H54 (cell line): Measurements from ENCODE around the gene KDM5A.

Experiments
- DNase-seq: peaks from one replicate; pipeline ENCODE4 v3.0.0; 2011; ENCODE audit warnings: low spot score, mixed read lengths; ENCODE audit not compliant: insufficient read length
- FAIRE-seq: peaks from 3 replicates; lab custom pipeline; 2011; peaks lifted over from hg19 to GRCh38; lab: Jason Lieb, UNC
- POLR2A ChIP-seq: IDR thresholded peaks from 2 replicates; pipeline ENCODE4 v1.6.1; 2011; ENCODE audit warnings: low read depth, mild to moderate bottlenecking, low read length

KDM5A gene

GRCh38 chr12:234019-234418 is 155.1 kb downstream of the KDM5A start:
- no peak for TF ChIP-seq POLR2A
- no peak for FAIRE-seq
- DNase-seq = no peak

DNA sequence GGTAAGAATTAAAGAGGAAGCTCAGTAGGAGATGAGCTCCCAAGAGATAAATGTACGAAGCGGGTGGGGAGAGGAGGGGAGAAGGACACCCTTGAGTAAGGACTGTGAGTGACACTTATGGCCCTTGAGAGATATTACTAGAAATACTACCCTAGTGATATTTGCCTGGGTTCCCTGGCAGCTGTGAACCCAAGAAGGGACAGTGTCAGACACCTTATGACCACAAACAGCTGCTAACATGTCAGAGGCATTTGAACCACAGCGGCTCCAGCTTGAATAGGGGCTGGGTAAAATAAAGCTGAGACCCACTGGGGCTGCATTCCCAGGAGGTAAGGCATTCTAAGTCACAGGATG is 155.5 kb downstream of the KDM5A start:
- DNase-seq (no peak), FAIRE-seq (no peak)
- TF ChIP-seq POLR2A = no peak

DNA sequence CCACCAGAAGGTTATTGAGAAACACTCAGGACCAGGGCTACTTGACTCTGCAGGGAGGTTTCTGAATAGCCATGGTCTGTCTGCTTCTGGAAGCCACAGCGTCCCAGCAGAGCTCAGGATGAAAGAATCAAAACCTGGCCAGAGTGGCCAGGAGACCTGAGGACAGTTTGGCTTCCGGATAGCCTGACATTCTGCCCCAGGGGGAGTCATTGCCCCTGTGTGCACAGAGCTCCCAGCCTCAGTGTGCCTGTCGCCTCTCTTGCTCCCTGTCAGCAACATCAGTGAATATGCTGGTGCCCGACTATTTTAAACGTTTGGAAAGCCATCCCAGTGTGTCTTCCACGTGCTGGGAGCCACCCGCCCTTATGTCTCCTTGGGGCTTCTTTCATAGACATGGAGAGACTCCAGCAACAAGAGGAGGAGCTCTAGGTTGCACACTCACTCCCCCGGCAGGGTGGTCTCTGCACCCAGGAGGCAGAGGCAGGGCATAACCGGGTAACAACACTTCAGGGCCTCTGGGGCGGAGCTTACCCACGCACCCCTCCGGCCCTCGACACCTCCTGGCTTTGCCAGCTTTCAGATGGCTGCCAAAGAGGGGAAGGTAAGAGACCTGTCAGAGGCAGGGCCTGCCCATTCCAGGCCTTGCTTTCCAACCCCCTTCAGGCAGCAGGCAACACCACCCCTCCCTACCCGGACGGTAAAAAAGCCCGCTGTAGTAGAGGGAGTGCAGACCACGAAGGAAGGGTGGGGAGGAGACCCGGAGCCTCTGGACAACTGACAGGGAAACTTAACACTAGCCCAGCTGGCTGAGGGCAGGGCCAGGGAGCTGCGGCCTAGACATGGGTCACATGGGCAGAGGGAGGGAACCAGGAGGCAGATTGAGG is 156.1 kb downstream of the KDM5A start:
- FAIRE-seq (no peak), DNase-seq (no peak)
- TF ChIP-seq POLR2A = no peak

DNA sequence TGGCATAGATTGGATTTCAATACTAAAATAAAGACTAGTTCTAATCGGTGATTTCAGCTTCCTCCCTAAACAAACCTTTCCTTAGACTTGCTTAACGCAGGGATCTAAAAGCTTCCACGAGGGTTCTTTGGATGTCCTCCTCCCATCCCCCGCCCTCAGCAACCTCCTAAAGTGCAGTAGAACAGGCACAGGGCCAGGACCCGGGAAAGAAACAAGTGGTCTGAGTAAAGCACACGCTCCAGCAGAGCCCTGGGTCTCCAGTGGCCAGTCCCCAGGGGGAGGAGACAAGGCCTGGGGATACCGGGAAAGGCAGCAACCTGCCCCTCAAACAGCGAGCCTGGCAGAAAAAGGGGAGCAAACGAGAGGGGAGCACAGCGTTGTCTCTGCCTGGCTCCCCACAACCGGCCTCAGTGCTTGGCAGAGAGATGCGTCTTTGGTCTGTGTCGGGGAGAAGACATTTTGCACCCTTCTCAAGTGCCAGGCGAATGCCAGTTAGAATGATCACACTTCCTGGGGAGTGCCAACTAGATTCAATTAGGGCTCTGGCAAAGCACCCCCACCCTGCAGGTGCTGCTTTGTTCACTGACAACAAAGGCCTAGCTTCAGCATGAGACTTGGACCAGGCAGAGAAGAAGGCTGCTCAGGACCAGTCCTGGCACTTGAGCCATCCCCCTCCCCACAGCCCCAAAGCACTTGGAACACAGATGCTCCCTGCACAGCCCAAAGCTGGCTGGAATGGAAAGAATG is 158.0 kb downstream of the KDM5A start:
- TF ChIP-seq POLR2A = no peak
- FAIRE-seq = no peak
- no peak for DNase-seq
